ENCODE data around the gene ERAL1. TPM values are rescaled to one million over a fixed set of nuclear protein-coding genes. Genes with fewer than 3 reads are reported as not detected.

ERAL1 gene
- total and polyA plus RNA-seq, 2 of the 8 experiments (the other 6 are each of a cell fraction or from before 2014, with no cell fraction given): 67.8 to 122 TPM

GRCh38 chr17:28871056-28871579, 16.3 kb downstream of the ERAL1 start:
- Histone ChIP-seq H4K5ac (ENCODE audit: insufficient read length, low read depth, low read length) (no peak overlapping the region), H3K4me2 (ENCODE audit: insufficient read depth in 1 of 2, low read depth in 2 of 2, low read length in 2 of 2) (no peak overlapping the region), H2BK12ac (ENCODE audit: low read depth, low read length) (0 out of 2 replicates have a peak overlapping the region, but pooled peaks have one; percentile 39), H3K56ac (replicated peaks; ENCODE audit: insufficient read length, low read depth, low read length) (no peak overlapping the region), H3K79me2 (ENCODE audit: control insufficient read depth in 1 of 2, insufficient read depth in 2 of 2, low read length in 2 of 2) (no peaks in the 10 kb centered on the region), H4K91ac (replicated peaks; ENCODE audit: insufficient read length, low read length) (no peak overlapping the region), H2AK5ac (ENCODE audit: low read depth, low read length) (no peak overlapping the region), H3K4me1 (replicated peaks in 1 of 4; ENCODE audit: control insufficient read depth in 3 of 4, insufficient read depth in 4 of 4, low read length in 3 of 4) (no peaks in the 10 kb centered on the region), H3K23ac (ENCODE audit: insufficient read length) (no peak overlapping the region), H2BK20ac (ENCODE audit: low read length) (peak overlapping the region; percentile 86; the same call in 1 of the 2 replicates), H2BK120ac (replicated peaks; ENCODE audit: low read depth, low read length) (no peak overlapping the region), H4K8ac (ENCODE audit: extremely low read depth, insufficient read depth, low read length) (no peak overlapping the region), H4K20me1 (replicated peaks in 1 of 2; ENCODE audit: control insufficient read depth in 1 of 2, insufficient read depth in 2 of 2, low read length in 2 of 2) (peaks cover 0 to 1% of the 10 kb centered on the region in 2 experiments), H3K14ac (ENCODE audit: insufficient read length) (no peak overlapping the region), H3K27me3 (replicated peaks in 1 of 4; ENCODE audit: control insufficient read depth in 3 of 4, extremely low read depth in 1 of 4, insufficient read depth in 3 of 4, low read length in 3 of 4) (peaks cover 0 to 4% (median 0%) of the 10 kb centered on the region in 4 experiments; a peak in 2 of 7 replicates), H3K23me2 (ENCODE audit: low read depth, low read length) (no peaks in the 10 kb centered on the region), H3K36me3 (ENCODE audit: control insufficient read depth in 2 of 4, insufficient read depth in 4 of 4, low read length in 3 of 4) (no peaks in the 10 kb centered on the region), H3K18ac (ENCODE audit: extremely low read depth, low read length) (no peak overlapping the region), H2BK5ac (ENCODE audit: low read depth, low read length) (no peak overlapping the region), H3K4me3 (ENCODE audit: extremely low read depth in 1 of 4, insufficient read depth in 2 of 4, low read depth in 3 of 4, low read length in 4 of 4) (no peak overlapping the region), H3K27ac (ENCODE audit: low read depth, low read length) (no peak overlapping the region), H2AFZ (ENCODE audit: low read length) (no peak overlapping the region), H3K79me1 (ENCODE audit: low read depth, low read length) (no peaks in the 10 kb centered on the region), H3K4ac (replicated peaks; ENCODE audit: insufficient read length, low read depth, low read length) (no peak overlapping the region), H3K9me3 (ENCODE audit: insufficient read depth in 2 of 2, low read depth in 1 of 2, low read length in 1 of 2) (no peaks in the 10 kb centered on the region), H3K9ac (replicated peaks in 1 of 4; ENCODE audit: extremely low read depth in 1 of 4, low read depth in 3 of 4, low read length in 3 of 4) (no peak overlapping the region; a peak in 1 of 7 replicates), H2BK15ac (ENCODE audit: low read length) (peak overlapping the region; percentile 53; the same call in 1 of the 2 replicates)
- ChIA-PET CTCF (ENCODE audit: partially characterized antibody) (interaction anchor here (0.6 to 2.0 kb wide), 14 partner anchors 7 to 196 kb away, joined by 3 to 8 read pairs (median 4); partner anchors contain the start of gene NEK8), POLR2A (ENCODE audit: partially characterized antibody) (interaction anchor here (0.7 to 1.9 kb wide), 8 partner anchors 8 to 145 kb away, joined by 3 to 10 read pairs (median 3); partner anchors contain the start of gene TLCD1)
- WGBS, 2 experiments (ENCODE audit: extremely low coverage in 1 of 2, insufficient coverage in 1 of 2, insufficient read length in 1 of 2, insufficient replicate concordance in 2 of 2, low coverage in 1 of 2, low lambda C conversion rate in 2 of 2, missing lambda C conversion rate in 1 of 2): 95% methylated on average over 6 of the region's 6 CpGs; no CpG with 5 or more reads in 1 of the 2 experiments
- TF ChIP-seq JUND (IDR thresholded peaks at IDR 0.05; ENCODE audit: low read length): no peak
- DNase-seq (ENCODE audit: low read depth in 1 of 2, low spot score in 2 of 2) (no peak), FAIRE-seq (no peak)

Data from H1 (cell line).